Panc1 (cell line): ENCODE results near the gene ANO1.

Experiments used
- POLR2AphosphoS5 ChIP-seq: IDR thresholded peaks from 2 replicates; pipeline ENCODE4 v1.6.1; 2012; ENCODE audit warnings: mild to moderate bottlenecking, low read depth, low read length, moderate library complexity
- SIN3A ChIP-seq: IDR thresholded peaks from 2 replicates; pipeline ENCODE4 v1.6.1; 2012; ENCODE audit warnings: low read depth, mild to moderate bottlenecking, low read length, moderate library complexity, borderline replicate concordance; ENCODE audit not compliant: insufficient read depth
- TF ChIP-seq, protein P1 (sequence below): fragments of 450-650 bp; IDR thresholded peaks from 2 replicates; pipeline ENCODE4 v1.5.1; 2017; ENCODE audit warnings: mild to moderate bottlenecking
- TF ChIP-seq, protein P2 (sequence below), 2 experiments: IDR thresholded peaks; 2 replicates each; pipeline ENCODE4 v1.6.1; 2011 to 2012; ENCODE audit warnings: low read depth in 2 of 2, control low read depth in 1 of 2, low read length in 1 of 2, mild to moderate bottlenecking in 1 of 2, moderate library complexity in 1 of 2; ENCODE audit not compliant: insufficient read depth in 1 of 2

DNA sequence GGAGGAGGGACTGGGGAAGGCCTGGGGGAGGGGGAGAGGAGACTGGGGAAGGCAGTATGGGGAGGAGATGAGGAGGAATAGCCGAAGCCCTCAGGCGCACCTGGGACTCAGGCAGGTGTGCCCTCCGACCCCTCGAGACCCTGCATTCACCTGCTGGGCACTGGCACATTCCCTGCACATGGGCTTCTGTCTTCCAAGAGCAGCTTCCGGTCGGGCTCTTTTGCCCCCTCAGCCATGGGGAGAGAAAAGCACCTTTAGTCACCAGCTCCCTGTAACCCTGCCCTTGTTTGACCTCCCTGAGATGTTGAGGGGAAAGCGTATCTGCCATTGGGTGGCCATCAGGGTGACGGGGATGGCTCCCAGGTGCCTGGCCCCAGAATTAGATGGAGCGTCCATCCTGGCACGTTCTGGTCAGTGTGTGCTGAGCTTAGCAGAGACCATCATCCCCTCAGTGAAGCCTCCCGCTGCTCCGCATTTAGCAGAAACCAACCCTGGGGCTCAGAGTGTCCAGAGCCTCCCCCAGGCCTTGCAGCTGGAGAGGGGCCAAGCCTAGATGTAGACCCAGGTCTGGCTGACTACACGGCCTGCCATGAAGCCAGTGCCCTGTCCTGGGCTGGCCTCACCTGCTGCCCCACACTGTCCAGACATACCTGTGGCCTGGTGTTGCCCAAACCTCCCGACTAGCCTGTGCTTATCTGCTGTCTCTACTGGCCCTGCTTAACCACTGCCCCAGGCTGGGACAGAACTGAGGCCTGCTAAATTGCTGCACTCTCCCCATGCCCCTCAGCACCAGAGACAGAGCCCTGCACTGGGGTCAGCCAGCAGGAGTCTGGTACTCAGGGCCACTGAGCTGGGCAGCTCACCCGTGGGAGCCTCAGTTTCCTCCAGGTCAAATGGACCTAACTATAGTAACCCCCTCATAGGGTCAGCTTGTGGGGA lies 6.2 kb downstream of the ANO1 start:
- TF ChIP-seq, protein P1, sequence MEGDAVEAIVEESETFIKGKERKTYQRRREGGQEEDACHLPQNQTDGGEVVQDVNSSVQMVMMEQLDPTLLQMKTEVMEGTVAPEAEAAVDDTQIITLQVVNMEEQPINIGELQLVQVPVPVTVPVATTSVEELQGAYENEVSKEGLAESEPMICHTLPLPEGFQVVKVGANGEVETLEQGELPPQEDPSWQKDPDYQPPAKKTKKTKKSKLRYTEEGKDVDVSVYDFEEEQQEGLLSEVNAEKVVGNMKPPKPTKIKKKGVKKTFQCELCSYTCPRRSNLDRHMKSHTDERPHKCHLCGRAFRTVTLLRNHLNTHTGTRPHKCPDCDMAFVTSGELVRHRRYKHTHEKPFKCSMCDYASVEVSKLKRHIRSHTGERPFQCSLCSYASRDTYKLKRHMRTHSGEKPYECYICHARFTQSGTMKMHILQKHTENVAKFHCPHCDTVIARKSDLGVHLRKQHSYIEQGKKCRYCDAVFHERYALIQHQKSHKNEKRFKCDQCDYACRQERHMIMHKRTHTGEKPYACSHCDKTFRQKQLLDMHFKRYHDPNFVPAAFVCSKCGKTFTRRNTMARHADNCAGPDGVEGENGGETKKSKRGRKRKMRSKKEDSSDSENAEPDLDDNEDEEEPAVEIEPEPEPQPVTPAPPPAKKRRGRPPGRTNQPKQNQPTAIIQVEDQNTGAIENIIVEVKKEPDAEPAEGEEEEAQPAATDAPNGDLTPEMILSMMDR = no peak
- no peak for TF ChIP-seq POLR2AphosphoS5
- no peak for TF ChIP-seq SIN3A
- TF ChIP-seq, protein P2, sequence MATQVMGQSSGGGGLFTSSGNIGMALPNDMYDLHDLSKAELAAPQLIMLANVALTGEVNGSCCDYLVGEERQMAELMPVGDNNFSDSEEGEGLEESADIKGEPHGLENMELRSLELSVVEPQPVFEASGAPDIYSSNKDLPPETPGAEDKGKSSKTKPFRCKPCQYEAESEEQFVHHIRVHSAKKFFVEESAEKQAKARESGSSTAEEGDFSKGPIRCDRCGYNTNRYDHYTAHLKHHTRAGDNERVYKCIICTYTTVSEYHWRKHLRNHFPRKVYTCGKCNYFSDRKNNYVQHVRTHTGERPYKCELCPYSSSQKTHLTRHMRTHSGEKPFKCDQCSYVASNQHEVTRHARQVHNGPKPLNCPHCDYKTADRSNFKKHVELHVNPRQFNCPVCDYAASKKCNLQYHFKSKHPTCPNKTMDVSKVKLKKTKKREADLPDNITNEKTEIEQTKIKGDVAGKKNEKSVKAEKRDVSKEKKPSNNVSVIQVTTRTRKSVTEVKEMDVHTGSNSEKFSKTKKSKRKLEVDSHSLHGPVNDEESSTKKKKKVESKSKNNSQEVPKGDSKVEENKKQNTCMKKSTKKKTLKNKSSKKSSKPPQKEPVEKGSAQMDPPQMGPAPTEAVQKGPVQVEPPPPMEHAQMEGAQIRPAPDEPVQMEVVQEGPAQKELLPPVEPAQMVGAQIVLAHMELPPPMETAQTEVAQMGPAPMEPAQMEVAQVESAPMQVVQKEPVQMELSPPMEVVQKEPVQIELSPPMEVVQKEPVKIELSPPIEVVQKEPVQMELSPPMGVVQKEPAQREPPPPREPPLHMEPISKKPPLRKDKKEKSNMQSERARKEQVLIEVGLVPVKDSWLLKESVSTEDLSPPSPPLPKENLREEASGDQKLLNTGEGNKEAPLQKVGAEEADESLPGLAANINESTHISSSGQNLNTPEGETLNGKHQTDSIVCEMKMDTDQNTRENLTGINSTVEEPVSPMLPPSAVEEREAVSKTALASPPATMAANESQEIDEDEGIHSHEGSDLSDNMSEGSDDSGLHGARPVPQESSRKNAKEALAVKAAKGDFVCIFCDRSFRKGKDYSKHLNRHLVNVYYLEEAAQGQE (IDR thresholded peaks at IDR 0.05; ENCODE audit: insufficient read depth in 1 of 2, low read depth in 2 of 2, low read length in 1 of 2) = 0 out of 4 replicates have a peak, but pooled peaks of 1 of the 2 experiments have one; percentile 21
